GM21528 (cell line): ENCODE data around the gene AK4.

Experiments
- ATAC-seq: cut with Tn5 transposase; IDR thresholded peaks from one replicate; pipeline ENCODE4 v1.9.1; 2021; ENCODE audit warnings: mild to moderate bottlenecking, moderate library complexity; ENCODE audit not compliant: unreplicated experiment, low FRiP score

The AK4 gene

GRCh38 chr1:65267683-65268082 lies 119.7 kb downstream of the AK4 start:
- ATAC-seq, result no peak

GRCh38 chr1:65269612-65270011 lies 121.6 kb downstream of the AK4 start:
- no peak for ATAC-seq

DNA sequence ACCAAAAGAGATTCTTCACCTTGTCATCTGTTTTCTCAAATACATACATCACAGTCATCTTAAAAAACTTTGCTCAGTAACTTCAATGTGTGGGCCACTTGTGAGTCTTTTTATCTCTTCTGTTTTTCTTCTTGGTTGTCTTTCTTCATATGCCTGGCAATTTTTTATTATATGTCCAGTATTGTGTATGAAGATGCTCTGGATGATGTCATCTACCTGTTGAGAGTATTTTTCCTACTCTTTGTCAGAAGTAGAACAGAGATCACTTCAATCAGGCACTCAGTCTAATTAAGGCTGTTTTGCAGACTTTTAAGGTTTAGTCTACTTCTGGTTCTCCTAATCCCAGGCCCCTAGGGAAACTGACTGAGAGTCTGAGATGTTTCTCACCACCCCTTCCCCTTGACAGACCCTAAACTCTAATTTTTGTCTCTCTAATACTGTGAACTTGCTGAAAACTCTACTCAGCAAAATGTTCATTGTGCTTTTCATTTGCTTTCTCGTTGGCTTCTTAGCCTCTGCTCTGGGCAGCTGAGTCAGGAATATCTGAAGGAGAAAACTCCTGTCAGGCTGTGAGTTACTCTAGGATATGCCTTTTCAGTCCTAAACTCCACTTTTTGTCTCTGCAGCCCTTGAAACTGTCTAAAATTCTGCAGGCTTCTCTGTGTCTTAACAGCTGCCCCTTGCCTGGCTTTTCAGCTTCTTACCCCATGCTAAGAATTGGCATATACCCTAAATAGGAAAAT lies 128.4 kb downstream of the AK4 start:
- ATAC-seq, result no peak

DNA sequence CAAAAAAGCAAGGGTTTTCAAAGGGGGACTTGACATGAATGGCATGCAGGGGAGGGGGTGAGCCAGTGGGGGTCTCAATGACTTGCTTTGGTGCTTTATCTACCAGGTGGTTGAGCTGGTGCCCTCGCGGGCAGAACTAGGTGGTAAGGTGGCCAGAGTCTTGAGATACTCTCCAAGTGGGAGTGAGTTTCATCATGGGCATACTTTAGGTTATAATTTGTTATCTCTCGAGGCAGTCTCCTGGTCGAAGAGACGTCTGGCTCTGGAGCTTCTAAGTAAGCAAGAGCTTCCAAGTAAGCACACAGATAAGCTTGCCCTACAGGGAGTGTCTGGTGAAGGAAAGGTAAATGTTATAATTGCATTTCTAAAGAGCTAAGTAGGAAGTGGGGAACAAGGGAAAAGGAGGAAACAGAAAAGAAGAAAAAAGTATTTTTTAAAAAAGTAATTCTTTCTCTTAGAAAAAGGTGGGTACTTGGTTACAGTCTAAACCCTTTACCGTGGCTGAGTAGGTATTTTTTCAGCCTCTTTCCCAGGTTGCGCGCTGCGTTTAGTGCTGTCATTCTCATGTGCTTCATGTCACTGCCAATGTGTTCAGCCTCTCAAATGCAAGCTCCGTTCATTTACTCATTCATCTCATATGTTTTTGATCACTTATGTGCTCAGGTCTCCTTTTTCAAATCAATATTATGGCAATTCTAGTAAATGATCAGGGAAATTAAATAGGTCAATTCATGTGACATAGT lies 129.8 kb downstream of the AK4 start:
- ATAC-seq, result no peak

- no peak for ATAC-seq
Observed at GRCh38 chr1:65278376-65279069, 130.5 kb downstream of the AK4 start.

GRCh38 chr1:65279070-65279779 lies 131.2 kb downstream of the AK4 start:
- no peak for ATAC-seq
